Heart right ventricle (tissue), 16 donors: ENCODE measurements around the gene CD151. TPM values are rescaled to one million over a fixed set of nuclear protein-coding genes. Genes with fewer than 3 reads are reported as not detected.

ENCODE experiments used
- ATAC-seq, 8 donors: fragments of 200-7000 bp; cut with Tn5 transposase; one replicate each; pipeline ENCODE4 v1.9.1; 2020; ENCODE audit warnings: mild to moderate bottlenecking in 8 of 8, moderate library complexity in 8 of 8, moderate number of reproducible peaks in 1 of 8
- DNase-seq, 2 donors: peaks; one replicate each; pipeline ENCODE4 v3.0.0-alpha.2; 2020
- H3K27ac ChIP-seq, 10 donors: fragments of 200-600 bp; sonication (generic) in 2 of 10; one replicate each; pipeline versions ENCODE4 v1.5.0 to v1.8.0; 2020 to 2022; ENCODE audit warnings: mild to moderate bottlenecking in 3 of 10
- H3K27me3 ChIP-seq, 7 donors: fragments of 200-600 bp; one replicate each; pipeline ENCODE4 v1.8.0; 2021 to 2022; ENCODE audit warnings: mild to moderate bottlenecking in 2 of 7
- H3K36me3 ChIP-seq, 9 donors: fragments of 200-600 bp; sonication (generic) in 1 of 9; one replicate each; pipeline versions ENCODE4 v1.5.0 to v1.8.0; 2020 to 2022; ENCODE audit warnings: mild to moderate bottlenecking in 2 of 9
- H3K4me1 ChIP-seq, 9 donors: fragments of 200-600 bp; sonication (generic) in 1 of 9; one replicate each; pipeline versions ENCODE4 v1.5.0 to v1.8.0; 2020 to 2022; ENCODE audit warnings: mild to moderate bottlenecking in 4 of 9
- H3K4me3 ChIP-seq, 10 donors: fragments of 200-600 bp; sonication (generic) in 2 of 10; one replicate each; pipeline versions ENCODE4 v1.5.0 to v1.8.0; 2020 to 2022; ENCODE audit warnings: mild to moderate bottlenecking in 7 of 10, moderate library complexity in 2 of 10
- H3K9me3 ChIP-seq, 11 donors: fragments of 200-600 bp in 10 of 11; sonication (generic) in 2 of 11; one replicate each; pipeline versions ENCODE4 v1.5.0 to v1.8.0; 2013 to 2022; ENCODE audit warnings: mild to moderate bottlenecking in 2 of 11, control low read depth in 1 of 11, moderate library complexity in 1 of 11
- CTCF ChIP-seq, 9 donors: fragments of 200-600 bp; sonication (generic) in 2 of 9; IDR thresholded peaks; one replicate each; pipeline versions ENCODE4 v1.5.0 to v1.8.0; 2021 to 2022; ENCODE audit warnings: antibody characterized with exemption in 9 of 9, mild to moderate bottlenecking in 5 of 9, moderate library complexity in 1 of 9
- WGBS, 2 donors: extraction: QIAGEN DNeasy Blood & Tissue Kit; methylation state at CpG; one replicate each; pipeline ENCODE4 v1.1.7; 2013; ENCODE audit warnings: inconsistent platforms in 1 of 2; 5-methylcytosine and 5-hydroxymethylcytosine counted together
- intact Hi-C, 10 donors: fragments of 100-400 bp; cut with DNase I; formaldehyde crosslinking; loops; one replicate each; pipeline versions ENCODE4 v1.11.1 to v1.14.2; 2022
- polyA plus RNA-seq, 2 donors: library from polyadenylated mRNA; stranded (reverse); fragments of 200-250 nt; gene quantifications; one replicate each; pipeline ENCODE4 v1.2.3, GENCODE V29; 2013
- total RNA-seq, 10 donors: library from RNA; stranded (reverse); fragmentation: NEBNext Ultra II Directional in 3 of 10; extraction: Animal tissue kit (Norgen Biotek cat#: 25700) in 3 of 10; gene quantifications; one replicate each; pipeline versions ENCODE4 v1.2.1 to v1.2.4, GENCODE V29; 2021 to 2023
- donor health status: Arrhythmogenic right ventricular cardiomyopathy.
- donor health status: ischemic (EF 13 %, LVEDD 7.1; RV severe dilation, severe dysfunction).
- donor health status: healthy with polysubstance abuse.
- donor health status: DM: no; HTN: yes; CAD: no.
- donor health status: DM: no; HTN: no; CAD: no.
- donor health status: ischemic (EF 25% LVEDD 6.9; RV normal size, moderate dysfunction).
- donor health status: ischemic (EF 25% LVEDD 5.7; RV mildly dilated, moderate dysfunction).
- donor health status: healthy.
- donor health status: DM: yes; HTN: yes; CAD: no.
- donor health status: Ischemic cardiomyopathy.
- donor health status: ischemic (EF 35%, LVEDD 5.7; RV mildly dilated, moderate dysfunction).
- donor health status: nonischemic (EF 11% LVEDD 7.7; RV severe dilation, severe dysfunction).
- donor health status: DM: yes; HTN: yes; CAD: no.
- donor health status: PGD.
- donor health status: ischemic (EF 29% LVEDD 5.4; RV normal size, mild dysfunction).
- donor health status: nonischemic (EF 23%, LVEDD 6.1; RV moderate dilation, normal function).

Gene CD151
- total and polyA plus RNA-seq, 12 donors: 286 to 684 (median 466) TPM

GRCh38 chr11:855796-856195 lies 23.0 kb downstream of the CD151 start:
- no peaks in the 10 kb centered on the region for H3K27me3 ChIP-seq
- intact Hi-C loops: loop anchor here in 2 of 10 donors (10.0 kb wide), 1 partner anchor 189 kb away; no protein-coding TSS in a partner anchor
- no peak overlapping the region for H3K27ac ChIP-seq
- ATAC-seq (no peak), DNase-seq (no peak)
- WGBS, 2 donors: 90 to 92% methylated on average over 12 of the region's 12 CpGs
- no peaks in the 10 kb centered on the region for H3K9me3 ChIP-seq
- peaks cover 11 to 67% (median 31%) of the 10 kb centered on the region in 9 donors for H3K4me1 ChIP-seq
- peaks cover 0 to 11% (median 0%) of the 10 kb centered on the region in 9 donors for H3K36me3 ChIP-seq
- no peak for TF ChIP-seq CTCF (IDR thresholded peaks at IDR 0.05)
- no peak overlapping the region for H3K4me3 ChIP-seq

GRCh38 chr11:856397-856796 lies 23.6 kb downstream of the CD151 start:
- peaks cover 11 to 61% (median 29%) of the 10 kb centered on the region in 9 donors for H3K4me1 ChIP-seq
- H3K27me3 ChIP-seq: no peaks in the 10 kb centered on the region
- intact Hi-C loops: loop anchor here in 2 of 10 donors (10.0 kb wide), 1 partner anchor 188 kb away; no protein-coding TSS in a partner anchor

GRCh38 chr11:858053-858761 lies 25.5 kb downstream of the CD151 start:
- intact Hi-C loops: loop anchor here in 2 of 10 donors (10.0 kb wide), 1 partner anchor 187 kb away; no protein-coding TSS in a partner anchor
- WGBS, 2 donors: 86 to 88% methylated on average over 27 of the region's 27 CpGs
- Histone ChIP-seq H3K4me1 (peaks cover 11 to 52% (median 33%) of the 10 kb centered on the region in 9 donors), H3K36me3 (peaks cover 0 to 20% (median 0%) of the 10 kb centered on the region in 9 donors), H3K27ac (no peak overlapping the region), H3K27me3 (no peaks in the 10 kb centered on the region), H3K9me3 (no peaks in the 10 kb centered on the region), H3K4me3 (no peak overlapping the region)
- ATAC-seq: no peak
- no peak for DNase-seq
- no peak for TF ChIP-seq CTCF (IDR thresholded peaks at IDR 0.05)

More at GRCh38 chr11:856397-856796, 23.6 kb downstream of the CD151 start:
- H3K27ac ChIP-seq: no peak overlapping the region
- DNase-seq (no peak), ATAC-seq (no peak)
- no peak overlapping the region for H3K4me3 ChIP-seq
- peaks cover 0 to 9% (median 0%) of the 10 kb centered on the region in 9 donors for H3K36me3 ChIP-seq
- no peak for TF ChIP-seq CTCF (IDR thresholded peaks at IDR 0.05)
- WGBS, 2 donors: 69 to 74% methylated on average over 8 of the region's 8 CpGs
- no peaks in the 10 kb centered on the region for H3K9me3 ChIP-seq

GRCh38 chr11:858762-859339 lies 26.1 kb downstream of the CD151 start:
- Histone ChIP-seq H3K27ac (no peak overlapping the region), H3K36me3 (peaks cover 0 to 25% (median 0%) of the 10 kb centered on the region in 9 donors), H3K9me3 (no peaks in the 10 kb centered on the region), H3K27me3 (no peaks in the 10 kb centered on the region), H3K4me3 (no peak overlapping the region), H3K4me1 (peaks cover 11 to 52% (median 33%) of the 10 kb centered on the region in 9 donors)
- no peak for TF ChIP-seq CTCF (IDR thresholded peaks at IDR 0.05)
- no peak for DNase-seq
- ATAC-seq: no peak
- 92 to 95% methylated on average over 33 to 37 of the region's 37 CpGs for WGBS, 2 donors
- intact Hi-C loops: loop anchor here in 2 of 10 donors (10.0 kb wide), 1 partner anchor 186 kb away; no protein-coding TSS in a partner anchor
